H9 (cell line): ENCODE results near the gene PPP2R3A. TPM values are rescaled to one million over a fixed set of nuclear protein-coding genes. Genes with fewer than 3 reads are reported as not detected.

Source experiments
- DNase-seq: peaks from one replicate; pipeline ENCODE4 v3.0.0-alpha.2; 2017
- H2AFZ ChIP-seq: one replicate; pipeline ENCODE4 v1.6.1; 2013; ENCODE audit warnings: mild to moderate bottlenecking, low read length, control low read depth, moderate library complexity
- H2AK5ac ChIP-seq: 2 replicates; pipeline ENCODE4 v1.6.1; 2013; ENCODE audit warnings: low read length, control low read depth, mixed read lengths; ENCODE audit not compliant: insufficient read length
- H2BK120ac ChIP-seq: one replicate; pipeline ENCODE4 v1.6.1; 2013; ENCODE audit warnings: low read depth, mild to moderate bottlenecking, low read length, control low read depth, inconsistent platforms; ENCODE audit not compliant: poor library complexity, severe bottlenecking
- H2BK12ac ChIP-seq: 2 replicates; pipeline ENCODE4 v1.6.1; 2013; ENCODE audit warnings: low read length, control low read depth, mixed read lengths, low read depth; ENCODE audit not compliant: insufficient read length
- H2BK15ac ChIP-seq: 2 replicates; pipeline ENCODE4 v1.6.1; 2013; ENCODE audit warnings: low read depth, low read length, control low read depth
- H2BK20ac ChIP-seq: one replicate; pipeline ENCODE4 v1.6.1; 2013; ENCODE audit warnings: low read depth, mild to moderate bottlenecking, low read length, control low read depth, inconsistent platforms; ENCODE audit not compliant: poor library complexity, severe bottlenecking
- H2BK5ac ChIP-seq: 2 replicates; pipeline ENCODE4 v1.6.1; 2013; ENCODE audit warnings: low read length, control low read depth, mixed read lengths; ENCODE audit not compliant: insufficient read length
- H3K14ac ChIP-seq: 2 replicates; pipeline ENCODE4 v1.6.1; 2013; ENCODE audit warnings: low read length, control low read depth; ENCODE audit not compliant: insufficient read depth
- H3K18ac ChIP-seq: 2 replicates; pipeline ENCODE4 v1.6.1; 2013; ENCODE audit warnings: low read depth, mild to moderate bottlenecking, mixed read lengths, low read length, control low read depth; ENCODE audit not compliant: insufficient read length
- H3K23ac ChIP-seq: 2 replicates; pipeline ENCODE4 v1.6.1; 2013; ENCODE audit warnings: low read length, control low read depth, mixed read lengths, low read depth; ENCODE audit not compliant: insufficient read length
- H3K23me2 ChIP-seq: 2 replicates; pipeline ENCODE4 v1.6.1; 2013; ENCODE audit warnings: low read depth, mild to moderate bottlenecking, mixed read lengths, low read length, control low read depth; ENCODE audit not compliant: insufficient read length, poor library complexity, severe bottlenecking
- H3K27ac ChIP-seq: 2 replicates; pipeline ENCODE4 v1.5.1; 2013; ENCODE audit warnings: low read length, control low read depth, mixed read lengths, low read depth; ENCODE audit not compliant: insufficient read length
- H3K27me3 ChIP-seq: 2 replicates; pipeline ENCODE4 v1.6.1; 2013; ENCODE audit warnings: low read length, control low read depth, inconsistent platforms; ENCODE audit not compliant: insufficient read depth
- H3K4ac ChIP-seq: 2 replicates; pipeline ENCODE4 v1.6.1; 2013; ENCODE audit warnings: low read depth, mild to moderate bottlenecking, control low read depth, inconsistent platforms, low read length, moderate library complexity
- H3K4me1 ChIP-seq: 2 replicates; pipeline ENCODE4 v1.6.1; 2013; ENCODE audit warnings: low read length, control low read depth, inconsistent platforms; ENCODE audit not compliant: insufficient read depth
- H3K4me2 ChIP-seq: 2 replicates; pipeline ENCODE4 v1.6.1; 2013; ENCODE audit warnings: low read length, control low read depth, mixed read lengths; ENCODE audit not compliant: insufficient read length, insufficient read depth
- H3K56ac ChIP-seq: 2 replicates; pipeline ENCODE4 v1.6.1; 2013; ENCODE audit warnings: low read depth, mild to moderate bottlenecking, mixed read lengths, low read length, control low read depth; ENCODE audit not compliant: insufficient read length
- H3K79me1 ChIP-seq: 2 replicates; pipeline ENCODE4 v1.6.1; 2013; ENCODE audit warnings: low read depth, mild to moderate bottlenecking, moderate library complexity, low read length, control low read depth, inconsistent platforms; ENCODE audit not compliant: insufficient read depth, poor library complexity, severe bottlenecking
- H3K79me2 ChIP-seq: 2 replicates; pipeline ENCODE4 v1.6.1; 2013; ENCODE audit warnings: low read length, control low read depth, inconsistent platforms; ENCODE audit not compliant: insufficient read depth
- H3K9ac ChIP-seq: 2 replicates; pipeline ENCODE4 v1.6.1; 2013; ENCODE audit warnings: low read length, control low read depth, mixed read lengths; ENCODE audit not compliant: insufficient read length; ENCODE audit errors: extremely low read depth
- H3K9me3 ChIP-seq: one replicate; pipeline ENCODE4 v1.6.1; 2013; ENCODE audit warnings: low read depth, low read length, inconsistent platforms; ENCODE audit not compliant: control insufficient read depth
- H3T11ph ChIP-seq: one replicate; pipeline ENCODE4 v1.6.1; 2013; ENCODE audit warnings: mild to moderate bottlenecking, low read length, control low read depth, inconsistent platforms
- H4K20me1 ChIP-seq: one replicate; pipeline ENCODE4 v1.6.1; 2013; ENCODE audit not compliant: control insufficient read depth, insufficient read length, insufficient read depth
- H4K5ac ChIP-seq: 2 replicates; pipeline ENCODE4 v1.6.1; 2013; ENCODE audit warnings: low read depth, mild to moderate bottlenecking, mixed read lengths, low read length, control low read depth; ENCODE audit not compliant: insufficient read length
- H4K8ac ChIP-seq: replicated peaks from 2 replicates; pipeline ENCODE4 v1.6.1; 2013; ENCODE audit warnings: low read length, control low read depth, mixed read lengths, low read depth; ENCODE audit not compliant: insufficient read length
- H4K91ac ChIP-seq: 2 replicates; pipeline ENCODE4 v1.6.1; 2013; ENCODE audit warnings: low read depth, mild to moderate bottlenecking, moderate library complexity, mixed read lengths, low read length, control low read depth; ENCODE audit not compliant: insufficient read length
- H3K27ac Mint-ChIP-seq, 3 experiments: 2 replicates in 2 of 3; 3 replicates in 1 of 3; pipeline ENCODE4 v1.8.0; 2020 to 2021; ENCODE audit warnings: mixed read lengths in 3 of 3, mild to moderate bottlenecking in 1 of 3, moderate library complexity in 1 of 3
- H3K27me3 Mint-ChIP-seq: 2 replicates; pipeline ENCODE4 v1.8.0; 2021; ENCODE audit warnings: low read depth, mild to moderate bottlenecking, moderate library complexity, mixed read lengths
- H3K36me3 Mint-ChIP-seq, 3 experiments: 2 replicates in 2 of 3; 3 replicates in 1 of 3; pipeline ENCODE4 v1.8.0; 2020 to 2021; ENCODE audit warnings: low read depth in 3 of 3, mixed read lengths in 3 of 3; ENCODE audit not compliant: insufficient read depth in 1 of 3
- H3K4me1 Mint-ChIP-seq, 2 experiments: 2 replicates each; pipeline ENCODE4 v1.8.0; 2020; ENCODE audit warnings: mixed read lengths in 2 of 2
- H3K4me3 Mint-ChIP-seq, 2 experiments: 2 replicates in 1 of 2; 3 replicates in 1 of 2; pipeline ENCODE4 v1.8.0; 2020 to 2021; ENCODE audit warnings: mild to moderate bottlenecking in 2 of 2, mixed read lengths in 2 of 2, moderate library complexity in 1 of 2
- H3K9me3 Mint-ChIP-seq, 2 experiments: 2 replicates in 1 of 2; 3 replicates in 1 of 2; pipeline ENCODE4 v1.8.0; 2020; ENCODE audit warnings: mild to moderate bottlenecking in 2 of 2, mixed read lengths in 2 of 2, moderate library complexity in 1 of 2
- WGBS: extraction: QIAGEN DNeasy Blood & Tissue Kit; methylation state at CpG from one replicate; pipeline ENCODE4 v1.1.7; 2013; ENCODE audit warnings: missing lambda C conversion rate, low lambda C conversion rate, mixed read lengths; ENCODE audit not compliant: insufficient read length; ENCODE audit errors: extremely low coverage; 5-methylcytosine and 5-hydroxymethylcytosine counted together
- total RNA-seq: library from RNA; stranded (reverse); gene quantifications from 2 replicates; pipeline ENCODE4 v1.2.1, GENCODE V29; 2021
- TF ChIP-seq, protein P1 (sequence below): fragments of 200-600 bp; sonication (generic); conservative IDR thresholded peaks from 3 replicates; pipeline ENCODE4 v1.8.0; 2021; ENCODE audit warnings: antibody characterized with exemption, mild to moderate bottlenecking

Gene PPP2R3A
- total RNA-seq, 1 experiment from 2014 or later, result 12.4 TPM

GRCh38 chr3:136196064-136196400 lies 230.5 kb downstream of the PPP2R3A start, which contains the start of gene MSL2:
TSS of gene MSL2 (minus strand) at chr3:136196335. CDS start at chr3:136195113, 1,222 bp downstream.
- Mint-ChIP-seq H3K4me3 (peak within 1 kb of the TSS; percentile 96 to 98), H3K9me3 (peaks cover 12 to 15% of the 10 kb centered on the region in 2 experiments), H3K27ac (peak within 1 kb of the TSS; percentile 99 to 100 (median 100)), H3K27me3 (peaks cover 3% of the 10 kb centered on the region; the same call in 1 of the 2 replicates), H3K4me1 (peaks cover 41% of the 10 kb centered on the region in 2 experiments), H3K36me3 (peaks cover 7 to 24% (median 11%) of the 10 kb centered on the region in 3 experiments)
- H4K8ac ChIP-seq, result no peak within 1 kb of the TSS
- H3K23me2 ChIP-seq, result peaks cover 6% of the 10 kb centered on the region
- peak within 1 kb of the TSS; percentile 35 for H3K56ac ChIP-seq
- peak within 1 kb of the TSS; percentile 93 for H3K14ac ChIP-seq
- peak within 1 kb of the TSS; percentile 30 for H4K5ac ChIP-seq
- H3K79me1 ChIP-seq, result no peaks in the 10 kb centered on the region
- H2AFZ ChIP-seq, result no peak within 1 kb of the TSS
- no peak for DNase-seq
- peak within 1 kb of the TSS; percentile 79 for H3K4me2 ChIP-seq
- H2BK15ac ChIP-seq, result no peak within 1 kb of the TSS
- H3K27me3 ChIP-seq, result no peaks in the 10 kb centered on the region
- H4K20me1 ChIP-seq, result no peaks in the 10 kb centered on the region
- no peak within 1 kb of the TSS for H2AK5ac ChIP-seq
- no peak within 1 kb of the TSS for H4K91ac ChIP-seq
- H2BK5ac ChIP-seq, result peak within 1 kb of the TSS; percentile 3
- WGBS, result no CpG with 5 or more reads among the region's 37 CpGs
- no peak within 1 kb of the TSS for H2BK120ac ChIP-seq
- H3T11ph ChIP-seq, result no peak within 1 kb of the TSS
- peak within 1 kb of the TSS; percentile 91 for H3K9ac ChIP-seq
- peak within 1 kb of the TSS; percentile 85 for H3K18ac ChIP-seq
- H3K23ac ChIP-seq, result no peak within 1 kb of the TSS
- peak within 1 kb of the TSS; percentile 73 for H3K27ac ChIP-seq
- no peaks in the 10 kb centered on the region for H3K9me3 ChIP-seq
- TF ChIP-seq, protein P1, sequence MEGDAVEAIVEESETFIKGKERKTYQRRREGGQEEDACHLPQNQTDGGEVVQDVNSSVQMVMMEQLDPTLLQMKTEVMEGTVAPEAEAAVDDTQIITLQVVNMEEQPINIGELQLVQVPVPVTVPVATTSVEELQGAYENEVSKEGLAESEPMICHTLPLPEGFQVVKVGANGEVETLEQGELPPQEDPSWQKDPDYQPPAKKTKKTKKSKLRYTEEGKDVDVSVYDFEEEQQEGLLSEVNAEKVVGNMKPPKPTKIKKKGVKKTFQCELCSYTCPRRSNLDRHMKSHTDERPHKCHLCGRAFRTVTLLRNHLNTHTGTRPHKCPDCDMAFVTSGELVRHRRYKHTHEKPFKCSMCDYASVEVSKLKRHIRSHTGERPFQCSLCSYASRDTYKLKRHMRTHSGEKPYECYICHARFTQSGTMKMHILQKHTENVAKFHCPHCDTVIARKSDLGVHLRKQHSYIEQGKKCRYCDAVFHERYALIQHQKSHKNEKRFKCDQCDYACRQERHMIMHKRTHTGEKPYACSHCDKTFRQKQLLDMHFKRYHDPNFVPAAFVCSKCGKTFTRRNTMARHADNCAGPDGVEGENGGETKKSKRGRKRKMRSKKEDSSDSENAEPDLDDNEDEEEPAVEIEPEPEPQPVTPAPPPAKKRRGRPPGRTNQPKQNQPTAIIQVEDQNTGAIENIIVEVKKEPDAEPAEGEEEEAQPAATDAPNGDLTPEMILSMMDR, result no peak
- H3K4me1 ChIP-seq, result 0 out of 2 replicates have a peak, but pooled peaks cover 2% of the 10 kb centered on the region
- H2BK12ac ChIP-seq, result no peak within 1 kb of the TSS
- peaks cover 33% of the 10 kb centered on the region; the same call in 1 of the 2 replicates for H3K79me2 ChIP-seq
- H3K4ac ChIP-seq, result no peak within 1 kb of the TSS; the same call in 1 of the 2 replicates
- no peak within 1 kb of the TSS for H2BK20ac ChIP-seq
